Tibial nerve (tissue), 4 donors: ENCODE results near the gene PIP5KL1.

Source experiments
- CTCF ChIP-seq, 5 experiments: fragments of 200-600 bp in 3 of 5; fragments of 450-650 bp in 2 of 5; sonication (generic) in 3 of 5; IDR thresholded peaks; one replicate each; pipeline ENCODE4 v1.5.1; 2016 to 2019; ENCODE audit warnings: antibody characterized with exemption in 5 of 5, mild to moderate bottlenecking in 3 of 5, moderate library complexity in 2 of 5
- EP300 ChIP-seq, 2 donors: sonication (generic); formaldehyde crosslinking; IDR thresholded peaks; one replicate each; pipeline ENCODE4 v1.6.1; 2017; ENCODE audit warnings: antibody characterized with exemption in 2 of 2, mild to moderate bottlenecking in 1 of 2
- POLR2A ChIP-seq, 2 donors: fragments of 450-650 bp; IDR thresholded peaks; one replicate each; pipeline ENCODE4 v1.6.1; 2017; ENCODE audit warnings: antibody characterized with exemption in 2 of 2, mild to moderate bottlenecking in 2 of 2, moderate library complexity in 2 of 2

- TF ChIP-seq EP300 (IDR thresholded peaks at IDR 0.05) = no peak
- TF ChIP-seq POLR2A (IDR thresholded peaks at IDR 0.05) = no peak
- TF ChIP-seq CTCF (IDR thresholded peaks at IDR 0.05) = no peak
Measured at GRCh38 chr9:127949827-127950512, 19.4 kb upstream of the PIP5KL1 start.
